OCI-LY7 (cell line): ENCODE measurements around the gene CDA. TPM values are rescaled to one million over a fixed set of nuclear protein-coding genes. Genes with fewer than 3 reads are reported as not detected.

Experiments
- BruUV-seq: library from RNA; stranded (reverse); fragments of 400-500 nt; replicated peaks from 2 replicates; lab custom pipeline; 2021; lab: Mats Ljungman, UMichigan
- CTCF ChIA-PET: fragments of 300-600 bp; sonication (Branson Sonifier 250); formaldehyde crosslinking; loops from one replicate; lab custom pipeline; 2022; ENCODE audit warnings: antibody characterized with exemption; ENCODE audit not compliant: unreplicated experiment; lab: Charles Lee
- POLR2A ChIA-PET: fragments of 300-600 bp; sonication (Branson Sonifier 250); formaldehyde crosslinking; loops from one replicate; lab custom pipeline; 2022; ENCODE audit warnings: antibody characterized with exemption; lab: Charles Lee
- DNase-seq: peaks from one replicate; pipeline ENCODE4 v3.0.0-alpha.2; 2015; ENCODE audit warnings: low spot score
- H2AFZ ChIP-seq: fragments of 200-600 bp; sonication (generic), shearing (Covaris generic); 2 replicates; pipeline ENCODE4 v1.6.1; 2014; ENCODE audit warnings: mild to moderate bottlenecking, antibody characterized with exemption, low read length, moderate library complexity
- H3K27ac ChIP-seq: fragments of 200-600 bp; sonication (generic); 2 replicates; pipeline ENCODE4 v1.5.1; 2014; ENCODE audit warnings: mixed run types, low read depth, mild to moderate bottlenecking, moderate library complexity, low read length, inconsistent platforms; ENCODE audit not compliant: poor library complexity, severe bottlenecking
- H3K36me3 ChIP-seq: fragments of 200-600 bp; sonication (generic); 2 replicates; pipeline ENCODE4 v1.6.1; 2014; ENCODE audit warnings: mild to moderate bottlenecking, antibody characterized with exemption, low read length, moderate library complexity, mixed read lengths; ENCODE audit not compliant: insufficient read depth
- H3K4me1 ChIP-seq: fragments of 200-600 bp; sonication (generic); 2 replicates; pipeline ENCODE4 v1.5.1; 2014; ENCODE audit warnings: mild to moderate bottlenecking, low read length; ENCODE audit not compliant: insufficient read depth, poor library complexity, severe bottlenecking
- H3K4me2 ChIP-seq: fragments of 200-600 bp; sonication (generic); 2 replicates; pipeline ENCODE4 v1.6.1; 2014; ENCODE audit warnings: mild to moderate bottlenecking, low read length
- H3K4me3 ChIP-seq: fragments of 200-600 bp; sonication (generic); 2 replicates; pipeline ENCODE4 v1.5.1; 2014; ENCODE audit warnings: mild to moderate bottlenecking, low read depth, low read length; ENCODE audit not compliant: poor library complexity, severe bottlenecking
- H3K79me2 ChIP-seq: fragments of 200-600 bp; sonication (generic); 2 replicates; pipeline ENCODE4 v1.6.1; 2016; ENCODE audit warnings: low read depth, mild to moderate bottlenecking, low read length, moderate library complexity, mixed read lengths; ENCODE audit not compliant: insufficient read depth
- H3K9me2 ChIP-seq: fragments of 200-600 bp; sonication (generic); 2 replicates; pipeline ENCODE4 v1.6.1; 2016; ENCODE audit warnings: mild to moderate bottlenecking, low read length, mixed read lengths; ENCODE audit not compliant: insufficient read depth
- H3K9me3 ChIP-seq: fragments of 200-600 bp; sonication (generic); 2 replicates; pipeline ENCODE4 v1.6.1; 2014; ENCODE audit warnings: mild to moderate bottlenecking, mixed run types, low read length, mixed read lengths
- H4K20me1 ChIP-seq: fragments of 200-600 bp; sonication (generic); 2 replicates; pipeline ENCODE4 v1.6.1; 2014; ENCODE audit warnings: mild to moderate bottlenecking, antibody characterized with exemption, low read length, moderate library complexity, mixed read lengths; ENCODE audit not compliant: insufficient read depth
- CTCF ChIP-seq: fragments of 200-600 bp; sonication (generic); conservative IDR thresholded peaks from 2 replicates; pipeline ENCODE4 v1.5.1; 2014; ENCODE audit warnings: mild to moderate bottlenecking, antibody characterized with exemption, low read length, moderate library complexity, mixed read lengths
- EZH2phosphoT487 ChIP-seq: fragments of 200-600 bp; sonication (generic); IDR thresholded peaks from 2 replicates; pipeline ENCODE4 v1.6.1; 2018; ENCODE audit warnings: low read depth, borderline replicate concordance, mild to moderate bottlenecking, mixed run types, antibody characterized with exemption, low read length, moderate library complexity, mixed read lengths
- intact Hi-C: fragments of 100-400 bp; cut with micrococcal nuclease; formaldehyde crosslinking; loops from one replicate; pipeline ENCODE4 v1.10.0; 2022; ENCODE audit not compliant: unreplicated experiment
- total RNA-seq, 2 experiments: library from RNA; depleted of rRNA in 1 of 2; stranded (reverse); fragments of >200 nt in 1 of 2; shearing (Covaris generic) in 1 of 2; gene quantifications; 2 replicates each; pipeline ENCODE4 v1.2.3, GENCODE V29; 2014 to 2022

The CDA gene
- total RNA-seq, 2 experiments from 2014 or later, result not detected

- Histone ChIP-seq H3K27ac (no peak overlapping the region), H3K9me2 (no peaks in the 10 kb centered on the region), H3K9me3 (no peaks in the 10 kb centered on the region), H2AFZ (no peak overlapping the region), H3K36me3 (peaks cover 19% of the 10 kb centered on the region), H3K4me3 (no peak overlapping the region), H3K79me2 (peaks cover 28% of the 10 kb centered on the region), H4K20me1 (peaks cover 10% of the 10 kb centered on the region; the same call in 1 of the 2 replicates), H3K4me2 (no peak overlapping the region), H3K4me1 (peaks cover 38% of the 10 kb centered on the region)
- TF ChIP-seq CTCF (peak; percentile 58), EZH2phosphoT487 (no peak)
- ChIA-PET CTCF (no interaction called here), POLR2A (interaction anchor here (1.0 kb wide), 1 partner anchor 10 kb away, joined by 3 read pairs; no protein-coding TSS in a partner anchor)
- intact Hi-C loops, result no loop called here
- DNase-seq, result peak; percentile 12
- no TSS peak for BruUV-seq
Observed at GRCh38 chr1:20663365-20663764, 74.5 kb downstream of the CDA start.

- POLR2A ChIA-PET, result interaction anchor here (1.0 kb wide), 1 partner anchor 43 kb away, joined by 3 read pairs; no protein-coding TSS in a partner anchor
- no peak for TF ChIP-seq CTCF
- no peak for TF ChIP-seq EZH2phosphoT487
Observed at GRCh38 chr1:20663969-20664715, 75.2 kb downstream of the CDA start.

GRCh38 chr1:20665726-20666125 is 76.8 kb downstream of the CDA start:
- Histone ChIP-seq H4K20me1 (no peaks in the 10 kb centered on the region), H3K4me3 (no peak overlapping the region), H3K9me3 (no peaks in the 10 kb centered on the region), H3K36me3 (no peaks in the 10 kb centered on the region), H3K4me1 (peaks cover 23% of the 10 kb centered on the region), H3K9me2 (no peaks in the 10 kb centered on the region), H3K79me2 (peaks cover 4% of the 10 kb centered on the region), H3K27ac (no peak overlapping the region), H2AFZ (no peak overlapping the region; the same call in 1 of the 2 replicates), H3K4me2 (no peak overlapping the region)
- BruUV-seq, result no TSS peak
- POLR2A ChIA-PET, result interaction anchor here (0.6 kb wide), 1 partner anchor 212 kb away, joined by 3 read pairs; no protein-coding TSS in a partner anchor
- TF ChIP-seq EZH2phosphoT487, result no peak
- TF ChIP-seq CTCF, result no peak
- CTCF ChIA-PET, result interaction anchor here (1.2 kb wide), 1 partner anchor 32 kb away, joined by 5 read pairs; no protein-coding TSS in a partner anchor
- intact Hi-C loops, result no loop called here
- peak; percentile 41 for DNase-seq

More at GRCh38 chr1:20663969-20664715, 75.2 kb downstream of the CDA start:
- CTCF ChIA-PET, result no interaction called here
- Histone ChIP-seq H3K4me2 (no peak overlapping the region), H3K27ac (no peak overlapping the region), H3K9me2 (no peaks in the 10 kb centered on the region), H2AFZ (peak overlapping the region; percentile 30; the same call in 1 of the 2 replicates), H3K9me3 (no peaks in the 10 kb centered on the region), H4K20me1 (peaks cover 10% of the 10 kb centered on the region; the same call in 1 of the 2 replicates), H3K4me1 (peaks cover 34% of the 10 kb centered on the region), H3K36me3 (peaks cover 11% of the 10 kb centered on the region; the same call in 1 of the 2 replicates), H3K4me3 (no peak overlapping the region), H3K79me2 (peaks cover 20% of the 10 kb centered on the region)
- intact Hi-C loops, result no loop called here
- no peak for DNase-seq
- BruUV-seq, result no TSS peak
